Endodermal cell (in vitro differentiated cells): ENCODE data around the gene TMEM62. TPM values are rescaled to one million over a fixed set of nuclear protein-coding genes. Genes with fewer than 3 reads are reported as not detected.

Experiments used
- DNase-seq: peaks from one replicate; pipeline ENCODE4 v3.0.0-alpha.2; 2017
- H3K27ac ChIP-seq: 2 replicates; pipeline ENCODE4 v1.5.1; 2013; ENCODE audit warnings: mild to moderate bottlenecking, low read depth, low read length, moderate library complexity
- H3K27me3 ChIP-seq: 2 replicates; pipeline ENCODE4 v1.6.1; 2013; ENCODE audit warnings: mild to moderate bottlenecking, low read length, moderate library complexity; ENCODE audit not compliant: insufficient read depth, control insufficient read depth, poor library complexity, severe bottlenecking
- H3K36me3 ChIP-seq: 2 replicates; pipeline ENCODE4 v1.7.0; 2013; ENCODE audit warnings: mild to moderate bottlenecking, low read length, moderate library complexity; ENCODE audit not compliant: control insufficient read depth, insufficient read depth
- H3K4me1 ChIP-seq: one replicate; pipeline ENCODE4 v1.7.0; 2013; ENCODE audit warnings: low read length; ENCODE audit not compliant: control insufficient read depth, insufficient read depth
- H3K4me3 ChIP-seq: 2 replicates; pipeline ENCODE4 v1.5.1; 2013; ENCODE audit warnings: mild to moderate bottlenecking, low read length, moderate library complexity
- H3K9ac ChIP-seq: 2 replicates; pipeline ENCODE4 v1.6.1; 2013; ENCODE audit warnings: mild to moderate bottlenecking, low read length, moderate library complexity; ENCODE audit not compliant: poor library complexity, severe bottlenecking; ENCODE audit errors: extremely low read depth
- H3K9me3 ChIP-seq: 2 replicates; pipeline ENCODE4 v1.6.1; 2013; ENCODE audit warnings: mild to moderate bottlenecking, low read length, moderate library complexity; ENCODE audit not compliant: control insufficient read depth
- H3K27ac Mint-ChIP-seq: 2 replicates; pipeline ENCODE4 v1.8.0; 2020; ENCODE audit warnings: mixed read lengths
- H3K27me3 Mint-ChIP-seq: 2 replicates; pipeline ENCODE4 v1.8.0; 2021; ENCODE audit warnings: mild to moderate bottlenecking, mixed read lengths; ENCODE audit not compliant: insufficient read depth
- H3K36me3 Mint-ChIP-seq: 2 replicates; pipeline ENCODE4 v1.8.0; 2020; ENCODE audit warnings: low read depth, mixed read lengths
- H3K4me1 Mint-ChIP-seq: 2 replicates; pipeline ENCODE4 v1.8.0; 2020; ENCODE audit warnings: mixed read lengths
- H3K4me3 Mint-ChIP-seq: 2 replicates; pipeline ENCODE4 v1.8.0; 2020; ENCODE audit warnings: mild to moderate bottlenecking, moderate library complexity, mixed read lengths
- H3K9me3 Mint-ChIP-seq: 2 replicates; pipeline ENCODE4 v1.8.0; 2020; ENCODE audit warnings: mild to moderate bottlenecking, mixed read lengths
- WGBS, 2 experiments: methylation state at CpG; one replicate each; pipeline versions ENCODE4 v1.1.5 to v1.1.7; 2013; ENCODE audit warnings: missing lambda C conversion rate in 2 of 2, mixed read lengths in 1 of 2; ENCODE audit not compliant: insufficient coverage in 1 of 2, insufficient read length in 1 of 2; 5-methylcytosine and 5-hydroxymethylcytosine counted together
- total RNA-seq, 2 donors: library from RNA; stranded (reverse); fragmentation: NEBNext Ultra II Directional in 1 of 2; extraction: Animal tissue kit (Norgen Biotek cat#: 25700) in 1 of 2; gene quantifications; 2 replicates in 1 of 2; 3 replicates in 1 of 2; pipeline ENCODE4 v1.2.1, GENCODE V29; 2021
- TF ChIP-seq, protein P1 (sequence below): fragments of 200-600 bp; sonication (generic); conservative IDR thresholded peaks from 2 replicates; pipeline ENCODE4 v1.5.0; 2021; ENCODE audit warnings: antibody characterized with exemption, mild to moderate bottlenecking

TMEM62 gene
- total RNA-seq, 2 donors from 2014 or later = 8.1 to 10.2 TPM

GRCh38 chr15:43121863-43122262 lies 11.5 kb upstream of the TMEM62 start:
- 50 to 87% methylated on average over 1 to 2 of the region's 2 CpGs for WGBS, 2 experiments
- TF ChIP-seq, protein P1, sequence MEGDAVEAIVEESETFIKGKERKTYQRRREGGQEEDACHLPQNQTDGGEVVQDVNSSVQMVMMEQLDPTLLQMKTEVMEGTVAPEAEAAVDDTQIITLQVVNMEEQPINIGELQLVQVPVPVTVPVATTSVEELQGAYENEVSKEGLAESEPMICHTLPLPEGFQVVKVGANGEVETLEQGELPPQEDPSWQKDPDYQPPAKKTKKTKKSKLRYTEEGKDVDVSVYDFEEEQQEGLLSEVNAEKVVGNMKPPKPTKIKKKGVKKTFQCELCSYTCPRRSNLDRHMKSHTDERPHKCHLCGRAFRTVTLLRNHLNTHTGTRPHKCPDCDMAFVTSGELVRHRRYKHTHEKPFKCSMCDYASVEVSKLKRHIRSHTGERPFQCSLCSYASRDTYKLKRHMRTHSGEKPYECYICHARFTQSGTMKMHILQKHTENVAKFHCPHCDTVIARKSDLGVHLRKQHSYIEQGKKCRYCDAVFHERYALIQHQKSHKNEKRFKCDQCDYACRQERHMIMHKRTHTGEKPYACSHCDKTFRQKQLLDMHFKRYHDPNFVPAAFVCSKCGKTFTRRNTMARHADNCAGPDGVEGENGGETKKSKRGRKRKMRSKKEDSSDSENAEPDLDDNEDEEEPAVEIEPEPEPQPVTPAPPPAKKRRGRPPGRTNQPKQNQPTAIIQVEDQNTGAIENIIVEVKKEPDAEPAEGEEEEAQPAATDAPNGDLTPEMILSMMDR = no peak
- no peaks in the 10 kb centered on the region for H3K9me3 ChIP-seq

GRCh38 chr15:43125100-43125661 lies 8.2 kb upstream of the TMEM62 start:
- H3K36me3 Mint-ChIP-seq = no peaks in the 10 kb centered on the region

More at GRCh38 chr15:43121863-43122262, 11.5 kb upstream of the TMEM62 start:
- Histone ChIP-seq H3K36me3 (no peaks in the 10 kb centered on the region), H3K4me3 (no peak overlapping the region), H3K27ac (no peak overlapping the region), H3K4me1 (no peaks in the 10 kb centered on the region), H3K9ac (no peak overlapping the region), H3K27me3 (peaks cover 46% of the 10 kb centered on the region)
- Mint-ChIP-seq H3K36me3 (no peaks in the 10 kb centered on the region), H3K9me3 (no peaks in the 10 kb centered on the region), H3K4me1 (peaks cover 8% of the 10 kb centered on the region), H3K27me3 (peaks cover 42% of the 10 kb centered on the region), H3K27ac (no peak overlapping the region), H3K4me3 (no peak overlapping the region)
- DNase-seq = no peak

GRCh38 chr15:43126356-43126755 lies 7.0 kb upstream of the TMEM62 start:
- H3K4me3 ChIP-seq = no peak overlapping the region
- no peaks in the 10 kb centered on the region for H3K36me3 ChIP-seq
- TF ChIP-seq, protein P1 = no peak
- peaks cover 26% of the 10 kb centered on the region for H3K27me3 Mint-ChIP-seq
- no peaks in the 10 kb centered on the region for H3K36me3 Mint-ChIP-seq
- 88 to 93% methylated on average over 6 of the region's 6 CpGs for WGBS, 2 experiments
- H3K4me1 ChIP-seq = no peaks in the 10 kb centered on the region
- H3K4me3 Mint-ChIP-seq = no peak overlapping the region
- peaks cover 8% of the 10 kb centered on the region for H3K4me1 Mint-ChIP-seq
- H3K9me3 ChIP-seq = peaks cover 19% of the 10 kb centered on the region
- H3K27ac ChIP-seq = no peak overlapping the region
- peaks cover 8% of the 10 kb centered on the region for H3K27me3 ChIP-seq
- H3K9ac ChIP-seq = no peak overlapping the region
- no peak for DNase-seq
- H3K9me3 Mint-ChIP-seq = peaks cover 21% of the 10 kb centered on the region
- no peak overlapping the region for H3K27ac Mint-ChIP-seq

More at GRCh38 chr15:43125100-43125661, 8.2 kb upstream of the TMEM62 start:
- Histone ChIP-seq H3K4me1 (no peaks in the 10 kb centered on the region), H3K36me3 (no peaks in the 10 kb centered on the region), H3K4me3 (no peak overlapping the region), H3K9me3 (peaks cover 19% of the 10 kb centered on the region), H3K9ac (no peak overlapping the region), H3K27me3 (peaks cover 18% of the 10 kb centered on the region), H3K27ac (no peak overlapping the region)
- Mint-ChIP-seq H3K4me1 (peaks cover 8% of the 10 kb centered on the region), H3K27ac (no peak overlapping the region), H3K9me3 (peaks cover 21% of the 10 kb centered on the region), H3K4me3 (no peak overlapping the region), H3K27me3 (peaks cover 30% of the 10 kb centered on the region)
- DNase-seq = no peak
- 87 to 93% methylated on average over 2 to 3 of the region's 3 CpGs for WGBS, 2 experiments
- TF ChIP-seq, protein P1 = no peak
